GM12873 (cell line): Measurements from ENCODE around the gene CDC42EP5.

ENCODE experiments used
- CTCF ChIP-seq: IDR thresholded peaks from 2 replicates; pipeline ENCODE4 v1.5.1; 2012; ENCODE audit warnings: low read depth, mild to moderate bottlenecking, moderate library complexity, low read length, control low read depth; ENCODE audit not compliant: insufficient read depth; ENCODE audit errors: missing control alignments

CDC42EP5 gene

GRCh38 chr19:54449701-54450069 lies 23.4 kb downstream of the CDC42EP5 start:
- no peak for TF ChIP-seq CTCF

GRCh38 chr19:54448774-54449700 lies 24.1 kb downstream of the CDC42EP5 start, which contains the start of gene LENG8:
TSS of gene LENG8 (plus strand) at chr19:54449199. CDS start at chr19:54451345, 2,146 bp downstream.
- no peak for TF ChIP-seq CTCF

- TF ChIP-seq CTCF: no peak
Measured at GRCh38 chr19:54448040-54448773, 24.9 kb downstream of the CDC42EP5 start.

- peak; percentile 6 for TF ChIP-seq CTCF
Measured at GRCh38 chr19:54446349-54446748, 26.7 kb downstream of the CDC42EP5 start.

GRCh38 chr19:54444737-54445136 lies 28.4 kb downstream of the CDC42EP5 start:
- no peak for TF ChIP-seq CTCF

- no peak for TF ChIP-seq CTCF
Measured at GRCh38 chr19:54440641-54441040, 32.5 kb downstream of the CDC42EP5 start.

GRCh38 chr19:54439174-54439851 lies 33.8 kb downstream of the CDC42EP5 start:
- peak; percentile 39 for TF ChIP-seq CTCF
